GM21447 (cell line): ENCODE measurements around the gene MORF4L1.

Experiments used
- ATAC-seq: cut with Tn5 transposase; IDR thresholded peaks from one replicate; pipeline ENCODE4 v1.9.1; 2021; ENCODE audit not compliant: unreplicated experiment

The MORF4L1 gene

GRCh38 chr15:78943692-78944091 is 71.0 kb downstream of the MORF4L1 start:
- ATAC-seq, result no peak

GRCh38 chr15:78944202-78944625 is 71.5 kb downstream of the MORF4L1 start:
- ATAC-seq, result peak; percentile 34

GRCh38 chr15:78944669-78945407 is 72.1 kb downstream of the MORF4L1 start, which contains the start of gene CTSH:
Gene CTSH (minus strand): TSS chr15:78945046. CDS start chr15:78944981, 65 bp downstream.
- ATAC-seq, result peak; percentile 52

GRCh38 chr15:78946493-78946892 is 73.8 kb downstream of the MORF4L1 start:
- no peak for ATAC-seq

- ATAC-seq, result no peak
Observed at GRCh38 chr15:78947506-78947905, 74.8 kb downstream of the MORF4L1 start.
